Lower lobe of right lung (tissue), 2 donors: ENCODE data around the gene DUSP9. TPM values are rescaled to one million over a fixed set of nuclear protein-coding genes. Genes with fewer than 3 reads are reported as not detected.
"Not testable (repeated sequence)": the region's sequence is repeated elsewhere in the genome, so short reads cannot be mapped to it uniquely, and the experiment has no call there.

Experiments
- ATAC-seq, 2 donors: fragments of 200-7000 bp; cut with Tn5 transposase; one replicate each; pipeline ENCODE4 v1.9.1; 2020 to 2022; ENCODE audit warnings: mild to moderate bottlenecking in 2 of 2, moderate library complexity in 2 of 2
- DNase-seq: peaks from one replicate; pipeline ENCODE4 v3.0.0-alpha.2; 2020
- H3K27ac ChIP-seq: fragments of 200-600 bp; one replicate; pipeline ENCODE4 v1.8.0; 2022
- H3K27me3 ChIP-seq: fragments of 200-600 bp; one replicate; pipeline ENCODE4 v1.8.0; 2022; ENCODE audit warnings: low read depth
- H3K36me3 ChIP-seq: fragments of 200-600 bp; one replicate; pipeline ENCODE4 v1.8.0; 2022; ENCODE audit warnings: mild to moderate bottlenecking
- H3K4me1 ChIP-seq: fragments of 200-600 bp; one replicate; pipeline ENCODE4 v1.8.0; 2022
- H3K4me3 ChIP-seq: fragments of 200-600 bp; one replicate; pipeline ENCODE4 v1.8.0; 2022; ENCODE audit warnings: mild to moderate bottlenecking
- H3K9me3 ChIP-seq: fragments of 200-600 bp; one replicate; pipeline ENCODE4 v1.8.0; 2022
- intact Hi-C: fragments of 100-400 bp; cut with DNase I; formaldehyde crosslinking; loops from one replicate; pipeline ENCODE4 v1.11.0; 2022
- total RNA-seq: library from RNA; stranded (reverse); fragmentation: NEBNext Ultra II Directional; extraction: Animal tissue kit (Norgen Biotek cat#: 25700); gene quantifications from one replicate; pipeline ENCODE4 v1.2.1, GENCODE V29; 2021
- TF ChIP-seq, protein P1 (sequence below): fragments of 200-600 bp; IDR thresholded peaks from one replicate; pipeline ENCODE4 v1.8.0; 2022; ENCODE audit warnings: antibody characterized with exemption, mild to moderate bottlenecking
- donor health status: DM: no; HTN: yes; CAD: no; lungs with severe emphysema.

The DUSP9 gene
- total RNA-seq, 1 donor from 2014 or later: not detected

DNA sequence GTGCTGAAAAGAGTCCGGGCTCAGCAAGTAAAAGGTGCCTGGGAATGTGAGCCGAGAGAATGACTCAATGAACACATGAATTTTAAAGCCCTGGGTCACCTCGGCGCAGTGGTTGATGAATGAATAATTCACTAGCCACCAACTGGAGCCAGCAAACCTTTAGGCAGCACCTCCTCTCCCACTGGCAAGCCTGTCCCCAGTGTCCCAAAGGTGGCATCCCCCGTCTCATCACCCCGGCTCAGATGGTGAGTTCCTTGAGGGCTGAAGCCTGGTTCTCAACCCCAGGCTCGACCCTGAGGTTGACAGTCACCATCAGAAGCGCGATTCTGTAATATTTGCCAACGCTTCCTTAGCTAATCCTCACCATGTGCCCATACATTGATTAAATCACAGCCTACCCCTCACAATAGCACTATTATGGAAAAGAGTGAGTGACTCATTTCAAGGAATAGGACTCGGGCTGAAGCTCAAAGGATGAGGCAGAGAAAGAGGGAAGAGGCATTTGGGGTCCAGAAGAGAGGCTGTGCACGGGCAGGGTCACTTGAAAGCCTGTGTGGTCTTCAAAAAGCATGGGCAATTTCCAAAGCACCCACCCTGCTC lies 45.4 kb upstream of the DUSP9 start:
- Histone ChIP-seq H3K27ac (no peak overlapping the region), H3K36me3 (no peaks in the 10 kb centered on the region), H3K4me3 (no peak overlapping the region), H3K27me3 (no peaks in the 10 kb centered on the region), H3K4me1 (peaks cover 11% of the 10 kb centered on the region), H3K9me3 (no peaks in the 10 kb centered on the region)
- DNase-seq (no peak), ATAC-seq (no peak)
- intact Hi-C loops: no loop called here
- TF ChIP-seq, protein P1, sequence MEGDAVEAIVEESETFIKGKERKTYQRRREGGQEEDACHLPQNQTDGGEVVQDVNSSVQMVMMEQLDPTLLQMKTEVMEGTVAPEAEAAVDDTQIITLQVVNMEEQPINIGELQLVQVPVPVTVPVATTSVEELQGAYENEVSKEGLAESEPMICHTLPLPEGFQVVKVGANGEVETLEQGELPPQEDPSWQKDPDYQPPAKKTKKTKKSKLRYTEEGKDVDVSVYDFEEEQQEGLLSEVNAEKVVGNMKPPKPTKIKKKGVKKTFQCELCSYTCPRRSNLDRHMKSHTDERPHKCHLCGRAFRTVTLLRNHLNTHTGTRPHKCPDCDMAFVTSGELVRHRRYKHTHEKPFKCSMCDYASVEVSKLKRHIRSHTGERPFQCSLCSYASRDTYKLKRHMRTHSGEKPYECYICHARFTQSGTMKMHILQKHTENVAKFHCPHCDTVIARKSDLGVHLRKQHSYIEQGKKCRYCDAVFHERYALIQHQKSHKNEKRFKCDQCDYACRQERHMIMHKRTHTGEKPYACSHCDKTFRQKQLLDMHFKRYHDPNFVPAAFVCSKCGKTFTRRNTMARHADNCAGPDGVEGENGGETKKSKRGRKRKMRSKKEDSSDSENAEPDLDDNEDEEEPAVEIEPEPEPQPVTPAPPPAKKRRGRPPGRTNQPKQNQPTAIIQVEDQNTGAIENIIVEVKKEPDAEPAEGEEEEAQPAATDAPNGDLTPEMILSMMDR: no peak

DNA sequence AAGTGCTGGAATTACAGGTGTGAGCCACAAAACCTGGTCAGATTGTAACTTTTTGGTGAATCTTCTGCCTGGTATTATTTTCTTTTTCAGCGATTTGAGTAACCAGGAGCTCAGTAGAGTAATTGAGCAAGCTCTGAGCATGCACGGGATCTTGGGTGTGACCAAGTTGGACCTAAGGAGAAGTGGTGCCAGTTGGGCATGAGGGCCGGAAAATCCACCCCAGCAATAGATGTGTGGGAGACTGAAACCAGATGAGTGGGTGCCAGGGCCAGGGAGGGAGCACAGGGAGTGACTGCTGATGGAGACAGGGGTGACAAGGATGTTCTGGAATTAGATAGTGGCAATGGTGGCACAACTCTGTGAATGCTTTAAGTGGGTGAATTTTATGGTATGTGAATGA lies 44.4 kb upstream of the DUSP9 start:
- Histone ChIP-seq H3K36me3 (no peaks in the 10 kb centered on the region), H3K9me3 (no peaks in the 10 kb centered on the region), H3K4me1 (peaks cover 9% of the 10 kb centered on the region), H3K27me3 (no peaks in the 10 kb centered on the region), H3K27ac (no peak overlapping the region), H3K4me3 (no peak overlapping the region)
- peak; percentile 52 for DNase-seq
- ATAC-seq: no peak
- intact Hi-C loops: no loop called here
- TF ChIP-seq, protein P1: no peak

DNA sequence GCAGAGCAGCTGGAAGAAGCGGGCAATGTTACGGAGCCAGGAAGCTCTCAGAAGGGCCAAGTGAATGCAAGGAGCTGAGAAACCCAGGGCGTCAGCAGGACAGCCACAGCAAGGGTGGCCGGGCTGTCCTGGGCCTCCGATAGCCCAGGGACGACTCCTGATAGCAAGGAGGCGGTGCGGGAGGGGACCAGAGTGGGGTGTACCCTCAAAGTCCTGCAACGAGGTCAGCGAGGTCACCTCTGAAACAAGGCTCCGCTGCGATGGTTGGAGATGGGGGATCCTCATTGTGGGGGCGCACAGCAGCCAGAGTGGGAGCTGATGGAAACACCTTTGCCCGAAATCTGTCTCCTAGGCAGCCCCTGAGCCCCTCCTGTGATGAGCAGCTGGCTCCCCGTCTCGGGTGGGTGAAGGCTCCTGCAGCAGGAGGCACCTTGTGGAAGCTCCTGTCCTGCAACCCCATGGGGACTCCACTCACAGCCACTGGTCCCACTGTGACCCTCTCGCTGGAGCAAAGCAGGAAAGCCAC lies 43.8 kb upstream of the DUSP9 start:
- Histone ChIP-seq H3K27ac (no peak overlapping the region), H3K9me3 (no peaks in the 10 kb centered on the region), H3K27me3 (no peaks in the 10 kb centered on the region), H3K4me3 (no peak overlapping the region), H3K36me3 (no peaks in the 10 kb centered on the region), H3K4me1 (peaks cover 5% of the 10 kb centered on the region)
- ATAC-seq (no peak), DNase-seq (no peak)
- intact Hi-C loops: no loop called here
- TF ChIP-seq, protein P1: no peak

DNA sequence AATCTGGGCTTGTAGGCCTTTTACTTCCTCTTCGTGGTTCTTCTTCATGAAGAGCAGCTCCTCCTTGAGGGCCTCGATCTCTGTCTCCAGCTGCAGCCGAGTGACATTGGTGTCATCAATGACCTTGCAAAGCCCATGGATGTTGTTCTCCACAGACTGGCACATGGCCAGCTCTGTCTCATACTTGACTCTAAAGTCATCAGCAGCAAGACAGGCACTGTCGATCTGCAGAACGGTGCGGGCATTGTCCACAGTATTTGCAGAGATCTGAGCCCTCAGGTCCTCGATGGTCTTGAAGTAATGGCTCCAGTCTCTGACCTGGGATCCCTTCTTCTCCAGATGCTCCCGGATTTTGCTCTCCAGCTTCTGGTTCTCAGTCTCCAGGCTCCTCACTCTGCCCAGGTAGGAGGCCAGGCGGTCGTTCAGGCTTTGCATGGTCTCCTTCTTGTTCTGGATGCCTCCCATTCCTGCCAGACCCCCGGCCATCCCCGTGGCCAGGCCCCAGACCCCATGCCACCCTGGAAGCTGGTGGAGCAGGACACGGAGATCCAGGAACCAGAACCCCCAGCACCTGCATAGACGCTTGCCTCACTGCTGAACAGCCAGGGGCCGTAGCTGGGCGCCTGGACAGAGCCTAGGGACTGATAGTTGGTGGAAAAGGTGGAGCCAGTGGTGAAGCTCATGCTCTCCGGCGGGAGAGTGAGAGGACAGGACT lies 42.2 kb upstream of the DUSP9 start:
- intact Hi-C loops, H3K27me3 ChIP-seq, H3K36me3 ChIP-seq, H3K27ac ChIP-seq, H3K9me3 ChIP-seq, H3K4me3 ChIP-seq, ATAC-seq, H3K4me1 ChIP-seq, DNase-seq: not testable (repeated sequence)

DNA sequence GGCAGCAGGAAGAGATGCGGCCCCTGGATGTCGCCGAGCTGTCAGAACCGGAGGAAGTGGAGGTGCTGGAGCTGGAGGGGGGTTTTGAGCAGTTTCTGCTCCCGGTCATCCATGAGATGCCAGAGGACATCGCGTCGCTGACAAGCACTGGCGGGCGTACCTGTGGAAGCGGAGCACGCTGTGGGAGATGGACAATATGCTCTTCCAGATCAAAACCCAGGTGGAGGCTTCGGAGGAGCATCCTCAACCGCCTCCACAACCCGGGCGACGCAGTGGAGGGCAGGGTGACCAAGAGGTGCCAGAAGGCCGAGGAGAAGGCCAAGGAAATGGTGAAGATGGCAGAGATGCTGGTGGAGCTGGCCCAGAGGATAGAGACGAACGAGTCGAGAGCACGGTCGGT lies 40.5 kb upstream of the DUSP9 start:
- Histone ChIP-seq H3K27ac (no peak overlapping the region), H3K36me3 (no peaks in the 10 kb centered on the region), H3K9me3 (no peaks in the 10 kb centered on the region), H3K27me3 (no peaks in the 10 kb centered on the region), H3K4me1 (no peaks in the 10 kb centered on the region), H3K4me3 (no peak overlapping the region)
- ATAC-seq: no peak
- DNase-seq: no peak
- intact Hi-C loops: no loop called here
- TF ChIP-seq, protein P1: no peak

GRCh38 chrX:153608376-153608775 lies 38.6 kb upstream of the DUSP9 start:
- TF ChIP-seq, protein P1: no peak
- H3K27me3 ChIP-seq: no peaks in the 10 kb centered on the region
- no peak overlapping the region for H3K4me3 ChIP-seq
- no peaks in the 10 kb centered on the region for H3K4me1 ChIP-seq
- no peak overlapping the region for H3K27ac ChIP-seq
- DNase-seq (no peak), ATAC-seq (peak in 1 of 2 donors; percentile 45)
- intact Hi-C loops: no loop called here
- H3K36me3 ChIP-seq: no peaks in the 10 kb centered on the region
- H3K9me3 ChIP-seq: no peaks in the 10 kb centered on the region
